ENCODE measurements around the gene FBXO42. TPM values are rescaled to one million over a fixed set of nuclear protein-coding genes. Genes with fewer than 3 reads are reported as not detected.

The FBXO42 gene
- total and polyA plus RNA-seq, 2 of the 4 experiments (the other 2 are of a cell fraction) = 12.0 to 18.8 TPM

DNA sequence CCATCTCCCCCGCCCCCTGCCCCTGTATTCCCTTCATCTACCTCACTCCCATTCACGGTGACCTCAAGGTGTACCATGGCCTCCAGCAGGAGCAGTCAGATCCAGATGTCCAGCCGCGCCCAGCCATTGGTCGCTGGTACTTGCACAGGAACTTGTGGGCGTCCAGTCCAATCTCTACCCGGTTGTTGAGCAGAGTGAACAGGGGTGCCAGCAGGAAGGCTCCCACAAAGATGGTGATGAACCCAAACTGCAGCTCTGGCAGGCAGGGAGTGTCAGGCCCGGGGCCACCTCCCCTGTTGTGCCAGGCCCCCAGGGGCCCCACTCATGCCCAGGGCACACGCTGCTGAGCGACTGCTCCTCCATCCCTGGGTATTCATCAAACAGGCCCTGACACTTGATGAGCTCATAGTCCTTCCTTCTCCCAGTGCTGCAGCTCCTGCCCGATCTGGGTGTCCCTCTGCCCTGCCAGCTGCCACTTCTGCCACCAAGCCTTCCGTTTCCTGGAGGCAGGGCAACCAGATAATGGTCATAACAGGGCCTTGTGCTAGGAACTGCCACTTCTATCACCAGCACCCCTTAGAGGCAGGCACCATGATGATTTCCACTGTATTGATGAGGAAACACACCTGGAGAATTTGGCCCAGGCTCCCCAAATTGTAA is 134.1 kb downstream of the FBXO42 start:
- H3K9me1 ChIP-seq (ENCODE audit: insufficient read depth, low read length) = 0 out of 2 replicates have a peak, but pooled peaks cover 5% of the 10 kb centered on the region
- H2BK5ac ChIP-seq (ENCODE audit: low read depth, low read length, poor library complexity, severe bottlenecking) = no peak overlapping the region
- H3K18ac ChIP-seq (ENCODE audit: low read depth, low read length) = no peak overlapping the region
- H4K91ac ChIP-seq (ENCODE audit: insufficient read depth, low read depth, low read length) = no peak overlapping the region
- no peaks in the 10 kb centered on the region for H3K9me3 ChIP-seq (ENCODE audit: control insufficient read depth, insufficient read depth, low read length)
- dilution Hi-C loops (cut with HindIII; ENCODE audit: low sequenced_read_pairs, unreplicated experiment) (no loop called here), intact Hi-C loops (cut with micrococcal nuclease) (no loop called here), in situ Hi-C loops (cut with MboI; ENCODE audit: low sequenced_read_pairs) (no loop called here)
- ChIA-PET POLR2A (ENCODE audit: unreplicated experiment) (interaction anchor here (0.5 to 0.9 kb wide), 2 partner anchors 11 to 18 kb away, joined by 3 to 21 read pairs; no protein-coding TSS in a partner anchor), CTCF (no interaction called here)
- no peak overlapping the region for H3K56ac ChIP-seq (ENCODE audit: extremely low read depth, insufficient read depth, low read length)
- H3K14ac ChIP-seq (replicated peaks; ENCODE audit: low read depth, low read length) = no peak overlapping the region
- peak overlapping the region; percentile 84 for H2AFZ ChIP-seq (replicated peaks; ENCODE audit: low read length, poor library complexity)
- no peak overlapping the region for H3K4me3 ChIP-seq (ENCODE audit: insufficient read depth, low read depth, low read length)
- H3K4me1 ChIP-seq (ENCODE audit: control insufficient read depth, insufficient read depth, low read length) = no peaks in the 10 kb centered on the region
- H3K27me3 ChIP-seq (ENCODE audit: control insufficient read depth, insufficient read depth, low read length) = peaks cover 2% of the 10 kb centered on the region; the same call in 1 of the 2 replicates
- H3K27ac ChIP-seq (ENCODE audit: insufficient read depth, low read length) = no peak overlapping the region
- BruUV-seq (replicated peaks) = no TSS peak
- no peak overlapping the region for H2BK120ac ChIP-seq (ENCODE audit: low read depth, low read length)
- DNase-seq (no peak), ATAC-seq (ENCODE audit: low read depth) (no peak)
- 0 out of 2 replicates have a peak overlapping the region, but pooled peaks have one; percentile 59 for H2AK5ac ChIP-seq (ENCODE audit: low read depth, low read length)
- H2BK15ac ChIP-seq (ENCODE audit: low read depth, low read length) = no peak overlapping the region
- H4K20me1 ChIP-seq (ENCODE audit: insufficient read depth, low read length) = no peaks in the 10 kb centered on the region
- no peak overlapping the region for H4K5ac ChIP-seq (ENCODE audit: low read depth, low read length)
- no peaks in the 10 kb centered on the region for H3K79me1 ChIP-seq (ENCODE audit: low read depth in 1 of 2, low read length in 2 of 2)
- no peak overlapping the region for H3K9ac ChIP-seq (ENCODE audit: low read depth, low read length)
- no peak overlapping the region for H3K23ac ChIP-seq (ENCODE audit: low read depth, low read length)
- no peak overlapping the region for H3K4ac ChIP-seq (ENCODE audit: low read depth, low read length)
- H4K8ac ChIP-seq (ENCODE audit: low read depth in 2 of 2, low read length in 2 of 2) = peak overlapping the region; percentile 65 to 83; a peak in 2 of 4 replicates
- 89% methylated on average over 9 of the region's 12 CpGs; no CpG with 5 or more reads in 1 of the 2 experiments for WGBS, 2 experiments (ENCODE audit: extremely low coverage in 2 of 2, insufficient read length in 1 of 2)
- H2BK20ac ChIP-seq (ENCODE audit: low read depth, low read length) = no peak overlapping the region
- no peak overlapping the region for H2AK9ac ChIP-seq (replicated peaks; ENCODE audit: low read depth, low read length, poor library complexity)
- H3K36me3 ChIP-seq (ENCODE audit: control insufficient read depth, insufficient read depth, low read length) = no peaks in the 10 kb centered on the region
- TF ChIP-seq, protein P1, sequence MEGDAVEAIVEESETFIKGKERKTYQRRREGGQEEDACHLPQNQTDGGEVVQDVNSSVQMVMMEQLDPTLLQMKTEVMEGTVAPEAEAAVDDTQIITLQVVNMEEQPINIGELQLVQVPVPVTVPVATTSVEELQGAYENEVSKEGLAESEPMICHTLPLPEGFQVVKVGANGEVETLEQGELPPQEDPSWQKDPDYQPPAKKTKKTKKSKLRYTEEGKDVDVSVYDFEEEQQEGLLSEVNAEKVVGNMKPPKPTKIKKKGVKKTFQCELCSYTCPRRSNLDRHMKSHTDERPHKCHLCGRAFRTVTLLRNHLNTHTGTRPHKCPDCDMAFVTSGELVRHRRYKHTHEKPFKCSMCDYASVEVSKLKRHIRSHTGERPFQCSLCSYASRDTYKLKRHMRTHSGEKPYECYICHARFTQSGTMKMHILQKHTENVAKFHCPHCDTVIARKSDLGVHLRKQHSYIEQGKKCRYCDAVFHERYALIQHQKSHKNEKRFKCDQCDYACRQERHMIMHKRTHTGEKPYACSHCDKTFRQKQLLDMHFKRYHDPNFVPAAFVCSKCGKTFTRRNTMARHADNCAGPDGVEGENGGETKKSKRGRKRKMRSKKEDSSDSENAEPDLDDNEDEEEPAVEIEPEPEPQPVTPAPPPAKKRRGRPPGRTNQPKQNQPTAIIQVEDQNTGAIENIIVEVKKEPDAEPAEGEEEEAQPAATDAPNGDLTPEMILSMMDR (conservative IDR thresholded peaks at IDR 0.05; ENCODE audit: low read depth, low read length) = no peak
- TF ChIP-seq BHLHE40 (IDR thresholded peaks at IDR 0.05; ENCODE audit: low read depth, low read length) (no peak), CHD1 (IDR thresholded peaks at IDR 0.05; ENCODE audit: low read depth, low read length) (no peak), FOS (IDR thresholded peaks at IDR 0.05; ENCODE audit: low read depth, low read length) (no peak), RFX5 (IDR thresholded peaks at IDR 0.05; ENCODE audit: low read depth, low read length) (no peak), SMC3 (IDR thresholded peaks at IDR 0.05; ENCODE audit: low read depth, low read length) (no peak), MAZ (IDR thresholded peaks at IDR 0.05; ENCODE audit: borderline replicate concordance, low read depth, low read length) (no peak)
- no peak overlapping the region for H3K4me2 ChIP-seq (ENCODE audit: low read depth, low read length)

All from IMR-90 (cell line).